WERI-Rb-1 (cell line): Measurements from ENCODE around the gene IRX3.
"Not testable (repeated sequence)": the region's sequence is repeated elsewhere in the genome, so short reads cannot be mapped to it uniquely, and the experiment has no call there.

Experiments
- DNase-seq: peaks from one replicate; pipeline ENCODE4 v3.0.0-alpha.2; 2020
- H3K27ac ChIP-seq: fragments of 250-450 bp; sonication (Bioruptor Pico); 2 replicates; pipeline ENCODE4 v1.5.1; 2020; ENCODE audit warnings: mild to moderate bottlenecking, moderate library complexity
- H3K27me3 ChIP-seq: fragments of 250-450 bp; sonication (Bioruptor Pico); 2 replicates; pipeline ENCODE4 v1.5.1; 2021; ENCODE audit warnings: mild to moderate bottlenecking, low read depth, moderate library complexity; ENCODE audit not compliant: insufficient read depth, severe bottlenecking
- H3K36me3 ChIP-seq: fragments of 250-450 bp; sonication (Bioruptor Pico); 2 replicates; pipeline ENCODE4 v1.5.1; 2020; ENCODE audit warnings: mild to moderate bottlenecking, moderate library complexity
- H3K4me3 ChIP-seq: 2 replicates; pipeline ENCODE4 v1.5.1; 2011; ENCODE audit warnings: low read depth, mild to moderate bottlenecking, control low read depth, low read length
- H3K9me3 ChIP-seq: fragments of 250-450 bp; sonication (Bioruptor Pico); 2 replicates; pipeline ENCODE4 v1.5.1; 2021; ENCODE audit warnings: mild to moderate bottlenecking, moderate library complexity; ENCODE audit not compliant: severe bottlenecking
- CTCF ChIP-seq: IDR thresholded peaks from 2 replicates; pipeline ENCODE4 v1.5.1; 2011; ENCODE audit warnings: low read depth, mild to moderate bottlenecking, control low read depth, inconsistent platforms, low read length

IRX3 gene

GRCh38 chr16:54266363-54266955 is 20.1 kb downstream of the IRX3 start:
- no peaks in the 10 kb centered on the region for H3K27me3 ChIP-seq
- DNase-seq, result no peak
- H3K27ac ChIP-seq, result no peak overlapping the region
- H3K4me3 ChIP-seq, result no peak overlapping the region
- no peaks in the 10 kb centered on the region for H3K9me3 ChIP-seq
- no peak for TF ChIP-seq CTCF
- no peaks in the 10 kb centered on the region for H3K36me3 ChIP-seq

GRCh38 chr16:54265575-54266107 is 20.9 kb downstream of the IRX3 start:
- H3K4me3 ChIP-seq, result no peak overlapping the region
- H3K27me3 ChIP-seq, result no peaks in the 10 kb centered on the region
- TF ChIP-seq CTCF, result no peak
- no peaks in the 10 kb centered on the region for H3K36me3 ChIP-seq
- DNase-seq, result no peak
- H3K27ac ChIP-seq, result no peak overlapping the region
- no peaks in the 10 kb centered on the region for H3K9me3 ChIP-seq

- Histone ChIP-seq H3K27ac (no peak overlapping the region), H3K9me3 (no peaks in the 10 kb centered on the region), H3K27me3 (no peaks in the 10 kb centered on the region), H3K4me3 (no peak overlapping the region), H3K36me3 (no peaks in the 10 kb centered on the region)
- no peak for TF ChIP-seq CTCF
- DNase-seq, result no peak
Measured at GRCh38 chr16:54253118-54253517, 33.5 kb downstream of the IRX3 start.

- Histone ChIP-seq H3K36me3 (no peaks in the 10 kb centered on the region), H3K27ac (no peak overlapping the region), H3K9me3 (no peaks in the 10 kb centered on the region), H3K4me3 (no peak overlapping the region), H3K27me3 (no peaks in the 10 kb centered on the region)
- no peak for TF ChIP-seq CTCF
- no peak for DNase-seq
Measured at GRCh38 chr16:54248863-54249710, 37.5 kb downstream of the IRX3 start.

GRCh38 chr16:54247705-54248104 is 38.9 kb downstream of the IRX3 start:
- not testable (repeated sequence) for H3K9me3 ChIP-seq, H3K4me3 ChIP-seq, H3K36me3 ChIP-seq, H3K27me3 ChIP-seq, DNase-seq, H3K27ac ChIP-seq

GRCh38 chr16:54246454-54246821 is 40.1 kb downstream of the IRX3 start:
- DNase-seq, result no peak
- no peak for TF ChIP-seq CTCF
- no peak overlapping the region for H3K4me3 ChIP-seq
- no peaks in the 10 kb centered on the region for H3K9me3 ChIP-seq
- H3K36me3 ChIP-seq, result no peaks in the 10 kb centered on the region
- no peak overlapping the region for H3K27ac ChIP-seq
- no peaks in the 10 kb centered on the region for H3K27me3 ChIP-seq
